Colon (tissue), 2 donors: ENCODE results near the gene SPRYD3.
"Not testable (repeated sequence)": the region's sequence is repeated elsewhere in the genome, so short reads cannot be mapped to it uniquely, and the experiment has no call there.

ENCODE experiments used
- FAIRE-seq: peaks from 2 replicates; lab custom pipeline; 2012; peaks lifted over from hg19 to GRCh38; lab: Jason Lieb, UNC
- donor health status: control.
- donor health status: control.

SPRYD3 gene, protein sequence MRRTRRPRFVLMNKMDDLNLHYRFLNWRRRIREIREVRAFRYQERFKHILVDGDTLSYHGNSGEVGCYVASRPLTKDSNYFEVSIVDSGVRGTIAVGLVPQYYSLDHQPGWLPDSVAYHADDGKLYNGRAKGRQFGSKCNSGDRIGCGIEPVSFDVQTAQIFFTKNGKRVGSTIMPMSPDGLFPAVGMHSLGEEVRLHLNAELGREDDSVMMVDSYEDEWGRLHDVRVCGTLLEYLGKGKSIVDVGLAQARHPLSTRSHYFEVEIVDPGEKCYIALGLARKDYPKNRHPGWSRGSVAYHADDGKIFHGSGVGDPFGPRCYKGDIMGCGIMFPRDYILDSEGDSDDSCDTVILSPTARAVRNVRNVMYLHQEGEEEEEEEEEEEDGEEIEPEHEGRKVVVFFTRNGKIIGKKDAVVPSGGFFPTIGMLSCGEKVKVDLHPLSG

GRCh38 chr12:53079226-53080117 lies at the start of gene SPRYD3:
TSS of gene SPRYD3 (minus strand) at chr12:53079390. CDS start at chr12:53079333, 57 bp downstream.
- FAIRE-seq: no peak

- FAIRE-seq: no peak
Measured at GRCh38 chr12:53127169-53127568, 48.0 kb upstream of the SPRYD3 start.

GRCh38 chr12:53124352-53124723 lies 45.1 kb upstream of the SPRYD3 start:
- no peak for FAIRE-seq

DNA sequence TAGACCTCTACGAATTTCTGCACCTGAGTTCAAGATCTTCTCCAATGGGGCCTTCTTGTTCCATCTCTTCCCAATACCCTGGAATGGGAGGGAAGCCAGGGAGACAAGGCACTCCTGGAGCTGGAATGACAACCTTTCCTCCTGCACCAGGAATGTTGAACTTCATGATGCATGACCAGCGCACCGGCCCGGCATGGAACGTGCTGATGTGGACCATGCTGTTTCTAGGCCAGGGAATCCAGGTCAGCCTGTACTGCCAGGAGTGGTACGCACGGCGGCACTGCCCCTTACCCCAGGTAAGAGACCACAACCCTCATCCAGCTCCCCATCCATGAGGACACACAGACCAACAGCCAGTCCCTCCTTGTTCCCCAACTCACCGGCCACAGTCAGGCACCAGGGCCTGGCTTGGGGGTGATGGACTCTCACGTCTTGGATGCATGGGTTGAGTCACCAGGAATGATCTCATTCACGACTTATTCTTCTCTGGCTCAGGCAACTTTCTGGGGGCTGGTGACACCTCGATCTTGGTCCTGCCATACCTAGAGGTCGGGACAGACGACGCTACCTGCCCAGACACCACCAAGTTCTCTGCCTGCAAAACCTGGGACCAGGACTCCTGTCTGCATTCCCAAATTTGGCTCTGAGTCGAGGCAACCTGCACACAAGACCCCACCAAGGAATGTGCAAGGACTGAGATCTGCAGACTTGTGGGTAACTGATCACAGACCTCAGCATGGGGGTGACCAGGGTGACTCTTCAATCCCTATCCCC lies 44.6 kb upstream of the SPRYD3 start:
- FAIRE-seq: no peak

- no peak for FAIRE-seq
Measured at GRCh38 chr12:53122961-53123468, 43.8 kb upstream of the SPRYD3 start.

DNA sequence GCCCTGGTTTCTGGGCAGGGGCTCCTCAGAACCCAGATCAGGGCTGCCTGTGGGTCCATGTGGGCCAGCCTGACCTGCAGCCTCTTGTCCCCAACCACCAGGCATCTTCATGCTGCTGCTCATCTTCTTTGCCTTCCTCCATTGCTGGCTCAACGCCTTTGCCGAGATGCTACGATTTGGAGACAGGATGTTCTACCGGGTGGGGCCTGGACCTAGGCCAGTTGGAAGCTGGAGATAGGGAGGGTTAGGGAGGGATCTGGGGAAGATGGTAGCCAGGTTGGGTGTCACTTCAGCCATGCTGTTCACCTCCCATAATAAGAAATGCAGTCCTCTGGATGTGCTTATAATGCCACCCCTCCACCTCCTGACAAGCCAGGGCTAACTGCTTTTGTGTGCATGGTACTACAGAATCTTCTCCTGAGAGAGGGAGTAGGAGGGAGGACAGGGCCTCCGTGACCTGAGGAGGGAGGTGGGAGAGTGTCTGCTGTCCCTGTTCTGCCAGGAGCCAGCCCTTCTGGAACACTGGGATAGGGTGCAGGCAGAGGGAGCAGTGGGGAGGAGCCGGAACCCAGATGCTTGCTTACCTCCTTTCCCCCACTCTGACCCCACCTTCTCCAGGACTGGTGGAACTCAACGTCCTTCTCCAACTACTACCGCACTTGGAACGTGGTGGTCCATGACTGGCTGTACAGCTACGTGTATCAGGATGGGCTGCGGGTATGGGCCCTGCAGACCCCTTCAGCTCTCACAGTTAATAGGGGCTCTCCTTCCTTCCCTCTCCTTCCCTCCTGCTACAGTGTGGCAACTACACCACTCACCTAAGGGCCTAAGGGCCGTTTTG lies 41.7 kb upstream of the SPRYD3 start:
- FAIRE-seq: no peak

DNA sequence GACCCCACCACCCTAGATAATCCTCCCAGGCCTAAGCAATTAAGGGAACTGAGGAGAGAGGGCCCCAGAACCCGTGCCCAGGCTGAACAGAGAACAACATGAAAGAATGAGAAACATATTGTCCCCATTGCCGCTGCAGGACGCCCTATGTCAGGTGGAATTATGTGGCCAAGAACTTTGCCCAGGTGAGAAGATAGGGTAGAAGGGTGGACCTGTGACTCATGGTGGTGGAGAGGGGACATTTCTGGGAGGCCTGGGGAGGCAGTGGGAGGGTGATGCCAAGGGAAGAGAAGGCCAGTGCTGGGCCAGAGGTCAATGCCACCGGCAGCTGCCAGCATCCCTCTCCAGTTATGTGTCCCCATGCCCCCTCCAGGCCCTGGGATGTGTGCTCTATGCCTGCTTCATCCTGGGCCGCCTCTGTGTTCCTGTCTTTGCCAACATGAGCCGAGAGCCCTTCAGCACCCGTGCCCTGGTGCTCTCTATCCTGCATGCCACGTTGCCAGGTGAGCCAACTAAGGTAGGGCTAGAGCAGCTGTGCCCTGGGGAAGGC lies 39.6 kb upstream of the SPRYD3 start:
- no peak for FAIRE-seq

- FAIRE-seq: no peak
Measured at GRCh38 chr12:53115891-53116648, 36.9 kb upstream of the SPRYD3 start.

DNA sequence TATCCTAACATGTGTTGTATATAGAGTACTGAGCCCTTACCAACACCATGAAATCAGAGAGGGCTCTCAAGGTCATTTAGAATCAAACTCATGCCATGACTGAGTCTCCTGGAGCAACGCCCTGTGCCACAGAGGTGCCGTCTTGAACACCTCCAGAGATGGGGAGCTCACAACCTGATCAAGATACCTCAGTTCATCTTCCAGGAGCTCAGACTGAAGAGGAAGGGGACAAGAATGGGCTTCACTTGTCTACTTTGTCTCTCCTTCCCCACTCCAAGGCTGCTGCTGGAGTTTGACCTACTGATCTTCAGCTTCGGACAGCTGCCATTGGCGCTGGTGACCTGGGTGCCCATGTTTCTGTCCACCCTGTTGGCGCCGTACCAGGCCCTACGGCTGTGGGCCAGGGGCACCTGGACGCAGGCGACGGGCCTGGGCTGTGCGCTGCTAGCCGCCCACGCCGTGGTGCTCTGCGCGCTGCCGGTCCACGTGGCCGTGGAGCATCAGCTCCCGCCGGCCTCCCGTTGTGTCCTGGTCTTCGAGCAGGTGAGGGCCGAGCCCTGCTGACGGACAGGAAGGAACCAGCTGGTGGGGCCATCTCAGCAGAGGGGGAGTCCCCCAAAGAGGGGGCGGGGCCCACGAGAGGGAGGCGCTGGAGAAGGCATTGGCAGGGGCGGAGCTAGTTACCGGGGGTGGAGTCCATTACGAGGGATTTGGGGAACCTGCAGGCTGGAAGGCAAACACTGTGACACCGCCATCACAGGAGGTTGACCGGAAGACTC lies 36.1 kb upstream of the SPRYD3 start:
- FAIRE-seq: no peak

DNA sequence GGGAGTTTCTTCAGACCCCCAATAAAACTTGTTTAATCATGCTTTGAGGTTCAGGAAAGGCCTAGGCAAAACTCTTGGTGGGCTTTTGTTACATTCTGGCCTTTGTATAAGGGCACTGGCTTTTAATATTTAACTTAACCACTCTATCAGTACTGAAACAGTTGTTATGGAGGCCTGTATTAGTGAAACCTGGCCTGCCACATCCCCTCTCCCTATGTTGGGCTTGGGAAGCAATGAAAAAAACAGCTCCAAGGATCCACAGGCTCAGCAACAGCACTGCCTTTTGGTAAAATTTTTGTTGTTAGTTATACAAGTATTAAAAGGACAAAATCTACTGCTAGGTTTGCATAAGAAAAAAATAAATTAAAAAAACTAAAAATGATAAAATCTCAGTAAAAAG lies 34.8 kb upstream of the SPRYD3 start:
- FAIRE-seq: no peak

DNA sequence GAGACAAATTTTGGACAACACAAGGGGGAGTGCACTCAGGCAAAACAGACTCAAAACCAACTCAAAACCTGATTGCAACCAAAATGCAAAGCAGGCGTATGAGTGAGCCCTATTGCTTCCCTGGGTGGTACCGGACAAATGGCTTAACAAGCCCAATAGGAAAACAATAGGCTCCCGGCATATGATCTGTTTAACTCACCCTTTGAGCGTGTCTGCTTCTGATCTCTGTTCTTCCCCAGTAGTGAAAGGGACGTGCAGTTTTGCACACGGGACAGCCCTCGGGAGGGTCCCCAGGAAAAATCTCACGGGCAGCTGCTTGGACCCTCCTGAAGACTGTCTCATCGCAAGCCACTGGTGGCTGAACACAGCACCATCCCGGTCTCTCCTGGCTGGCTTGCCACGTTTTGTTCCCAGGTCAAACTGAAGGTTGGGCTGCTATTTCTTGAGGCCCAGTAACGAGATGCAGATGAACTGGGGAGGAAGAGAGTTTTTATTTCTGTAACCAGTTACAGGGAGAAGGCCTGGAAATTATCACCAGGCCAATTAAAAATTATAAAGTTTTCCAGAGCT lies 34.0 kb upstream of the SPRYD3 start:
- no peak for FAIRE-seq

DNA sequence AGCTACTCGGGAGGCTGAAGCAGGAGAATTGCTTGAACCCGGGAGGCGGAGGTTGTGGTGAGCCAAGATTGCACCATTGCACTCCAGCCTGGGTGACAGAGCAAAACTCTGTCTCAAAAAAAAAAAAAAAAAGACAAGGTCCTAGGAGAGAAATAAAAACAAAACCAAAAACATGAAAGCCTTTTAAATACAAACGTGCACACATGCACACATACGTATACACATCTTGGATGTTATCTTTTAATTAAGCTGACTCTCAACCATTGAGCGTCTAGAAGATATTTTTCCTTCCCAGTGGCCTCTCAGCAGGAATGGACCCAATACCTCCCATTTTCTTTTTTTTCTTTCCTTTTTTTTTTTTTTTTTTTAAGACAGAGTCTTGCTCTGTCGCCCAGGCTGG lies 33.2 kb upstream of the SPRYD3 start:
- not testable (repeated sequence) for FAIRE-seq

DNA sequence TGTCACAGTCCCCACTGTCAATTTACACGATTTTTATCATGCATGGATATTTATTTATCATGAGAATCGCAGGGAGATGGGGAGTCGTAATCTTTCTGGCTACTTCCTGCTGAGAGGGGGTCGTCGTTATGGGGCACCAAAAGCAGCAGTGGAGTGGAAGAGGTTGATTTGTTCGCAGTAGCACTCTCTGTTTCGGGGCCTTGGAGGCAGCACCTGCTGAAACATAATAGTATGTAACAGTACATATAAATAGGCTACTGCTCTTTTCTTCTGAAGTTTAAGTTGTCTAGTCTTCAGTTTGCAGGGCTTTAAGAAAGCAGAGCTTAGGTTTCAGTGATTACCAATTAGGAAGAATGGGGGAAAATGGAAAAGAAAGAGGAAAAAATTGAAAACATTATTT lies 27.9 kb upstream of the SPRYD3 start:
- no peak for FAIRE-seq

- no peak for FAIRE-seq
Measured at GRCh38 chr12:53105712-53106439, 26.7 kb upstream of the SPRYD3 start.

DNA sequence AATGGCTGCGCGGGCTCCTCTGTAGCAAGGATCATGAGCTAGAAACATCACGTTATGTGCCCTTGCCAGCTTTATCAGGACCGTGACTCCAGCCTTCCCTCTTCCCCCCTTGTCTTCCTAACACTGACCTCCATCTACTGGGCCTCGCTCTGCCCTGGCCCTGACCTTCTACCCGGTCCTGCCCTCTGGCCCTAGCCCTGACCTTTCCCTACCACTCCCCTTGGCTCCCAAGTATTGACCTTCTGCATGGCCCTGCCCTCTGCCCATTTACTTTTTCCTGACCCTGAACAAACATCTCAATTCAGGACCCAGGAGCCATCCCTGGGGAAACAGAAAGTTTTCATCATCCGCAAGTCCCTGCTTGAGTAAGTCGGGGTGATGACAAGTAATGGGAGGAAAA lies 26.1 kb upstream of the SPRYD3 start:
- FAIRE-seq: no peak

DNA sequence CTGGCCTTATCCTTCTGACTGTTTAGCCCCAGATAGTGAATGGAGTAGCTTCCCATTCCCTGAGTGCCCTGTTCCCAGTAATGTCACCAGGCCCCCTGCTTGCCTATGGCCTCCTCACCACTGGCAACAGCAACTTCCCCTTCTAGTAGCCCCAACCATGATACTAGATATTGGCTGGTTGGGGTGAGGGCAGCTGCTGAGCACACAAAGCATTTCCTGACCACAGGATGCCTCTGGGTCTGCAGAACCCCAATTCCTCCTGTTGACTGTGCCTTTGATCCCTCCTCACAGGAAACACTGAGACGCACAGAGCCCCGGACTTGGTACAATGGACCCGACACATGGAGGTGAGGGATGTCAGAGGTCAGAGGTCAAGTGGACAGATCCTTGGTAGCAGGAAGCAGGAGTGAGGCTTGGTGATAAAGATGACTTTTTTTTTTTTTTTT lies 24.7 kb upstream of the SPRYD3 start:
- FAIRE-seq: no peak

DNA sequence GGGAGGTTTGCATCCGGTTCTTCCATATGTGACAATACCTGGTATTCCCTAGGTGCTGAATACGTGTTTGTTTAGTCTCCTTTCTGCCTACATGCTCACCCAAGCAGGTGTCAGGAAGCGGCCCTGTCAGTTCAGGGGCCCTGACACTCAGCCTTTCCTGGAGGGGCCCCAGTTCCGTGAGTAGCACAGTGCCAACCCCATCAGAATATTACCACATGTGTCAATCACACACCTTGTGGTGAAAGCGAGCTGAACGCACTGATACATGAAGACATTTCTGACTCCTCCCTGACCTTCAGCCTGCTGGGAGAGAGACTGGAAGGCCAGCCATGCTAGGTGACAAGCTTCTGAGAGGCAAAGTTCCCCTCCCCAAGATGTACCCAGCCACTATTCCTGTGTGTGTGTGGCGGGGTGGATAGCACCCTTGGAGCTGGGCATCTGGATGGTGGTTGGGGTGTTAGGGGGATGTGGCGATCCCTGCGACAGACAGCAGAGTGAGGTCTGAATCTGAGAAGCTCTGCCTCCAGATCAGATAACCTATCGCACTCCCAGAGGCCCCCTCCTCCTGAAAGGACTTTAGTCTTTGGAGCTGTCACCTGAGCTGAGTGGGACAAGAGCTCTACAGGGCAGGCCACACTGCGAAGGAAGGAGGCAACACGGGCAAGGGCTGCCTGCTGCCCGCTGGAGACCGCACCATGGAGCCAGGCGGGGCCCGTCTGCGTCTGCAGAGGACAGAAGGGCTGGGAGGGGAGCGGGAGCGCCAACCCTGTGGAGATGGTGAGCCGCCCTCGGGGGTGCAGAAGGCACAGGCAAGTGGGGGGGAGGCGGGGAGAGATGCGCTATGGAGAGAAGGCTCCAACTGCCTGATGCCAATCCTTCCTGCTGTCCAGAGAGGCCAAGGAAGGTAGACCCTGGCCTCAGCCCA lies 24.0 kb upstream of the SPRYD3 start, which contains the start of gene SOAT2:
TSS of gene SOAT2 (plus strand) at position 604 of the 925 bp plus-strand sequence. CDS start at position 696, 92 bp downstream.
- no peak for FAIRE-seq
